Suprapubic skin (tissue), 4 donors: Measurements from ENCODE around the gene SELENOW.

ENCODE experiments used
- EP300 ChIP-seq: sonication (generic); formaldehyde crosslinking; IDR thresholded peaks from one replicate; pipeline ENCODE4 v1.6.1; 2017; ENCODE audit warnings: antibody characterized with exemption
- POLR2AphosphoS5 ChIP-seq, 3 donors: sonication (generic); formaldehyde crosslinking; IDR thresholded peaks; one replicate each; pipeline ENCODE4 v1.6.1; 2017; ENCODE audit warnings: antibody characterized with exemption in 3 of 3
- TF ChIP-seq, protein P1 (sequence below), 2 donors: fragments of 200-600 bp in 1 of 2; fragments of 450-650 bp in 1 of 2; sonication (generic) in 1 of 2; IDR thresholded peaks; one replicate each; pipeline ENCODE4 v1.5.1; 2016 to 2019; ENCODE audit warnings: antibody characterized with exemption in 2 of 2, mild to moderate bottlenecking in 1 of 2, moderate library complexity in 1 of 2

DNA sequence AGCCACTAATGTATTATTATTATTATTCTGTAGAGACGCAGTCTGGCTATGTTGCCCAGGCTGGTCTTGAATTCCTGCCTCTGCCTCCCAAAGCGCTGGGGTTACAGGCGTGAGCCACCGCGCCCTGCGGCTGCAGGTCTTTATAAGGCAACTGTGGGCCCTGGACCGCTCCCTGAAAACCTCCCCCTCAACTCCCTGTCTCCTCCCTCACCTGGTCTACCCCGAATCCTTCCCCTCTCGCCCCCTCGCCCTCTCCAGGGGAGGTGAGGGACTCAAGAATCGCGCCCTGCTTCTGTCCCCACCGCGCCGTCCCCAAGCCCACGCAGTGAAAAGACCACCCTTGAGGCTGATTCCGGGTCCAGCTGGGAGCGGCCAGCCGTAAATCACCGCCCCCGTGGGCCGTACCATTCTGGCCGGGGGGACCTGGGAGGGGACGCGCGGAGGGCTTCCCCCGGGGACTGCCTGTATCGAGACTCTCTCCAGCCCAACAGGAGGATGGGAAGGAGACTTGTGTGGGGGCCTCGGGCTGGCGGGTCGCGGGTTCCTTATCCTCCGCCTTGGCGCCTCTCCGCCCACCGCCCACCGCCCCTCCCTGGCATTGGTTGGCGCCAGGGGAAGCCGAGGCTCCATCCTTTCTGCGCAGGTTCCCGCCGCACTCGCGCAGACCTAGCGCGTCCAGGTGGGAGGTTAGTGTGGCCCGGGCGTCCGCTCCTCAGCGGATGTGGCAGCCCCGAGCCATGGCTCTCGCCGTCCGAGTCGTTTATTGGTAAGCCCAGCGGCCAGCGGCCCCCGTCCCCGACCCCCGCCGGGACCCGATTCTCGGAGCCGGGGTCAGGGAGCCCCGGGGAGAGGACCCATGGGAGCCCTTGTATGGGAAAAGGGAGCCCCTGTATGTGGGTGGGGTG is at the start of gene SELENOW:
- TF ChIP-seq, protein P1, sequence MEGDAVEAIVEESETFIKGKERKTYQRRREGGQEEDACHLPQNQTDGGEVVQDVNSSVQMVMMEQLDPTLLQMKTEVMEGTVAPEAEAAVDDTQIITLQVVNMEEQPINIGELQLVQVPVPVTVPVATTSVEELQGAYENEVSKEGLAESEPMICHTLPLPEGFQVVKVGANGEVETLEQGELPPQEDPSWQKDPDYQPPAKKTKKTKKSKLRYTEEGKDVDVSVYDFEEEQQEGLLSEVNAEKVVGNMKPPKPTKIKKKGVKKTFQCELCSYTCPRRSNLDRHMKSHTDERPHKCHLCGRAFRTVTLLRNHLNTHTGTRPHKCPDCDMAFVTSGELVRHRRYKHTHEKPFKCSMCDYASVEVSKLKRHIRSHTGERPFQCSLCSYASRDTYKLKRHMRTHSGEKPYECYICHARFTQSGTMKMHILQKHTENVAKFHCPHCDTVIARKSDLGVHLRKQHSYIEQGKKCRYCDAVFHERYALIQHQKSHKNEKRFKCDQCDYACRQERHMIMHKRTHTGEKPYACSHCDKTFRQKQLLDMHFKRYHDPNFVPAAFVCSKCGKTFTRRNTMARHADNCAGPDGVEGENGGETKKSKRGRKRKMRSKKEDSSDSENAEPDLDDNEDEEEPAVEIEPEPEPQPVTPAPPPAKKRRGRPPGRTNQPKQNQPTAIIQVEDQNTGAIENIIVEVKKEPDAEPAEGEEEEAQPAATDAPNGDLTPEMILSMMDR (IDR thresholded peaks at IDR 0.05), result no peak
- TF ChIP-seq POLR2AphosphoS5 (IDR thresholded peaks at IDR 0.05) (peak; percentile 61 to 81 (median 67)), EP300 (no peak)
